HG03342 (cell line): ENCODE results near the gene ANKS6.

Experiments used
- ATAC-seq: cut with Tn5 transposase; IDR thresholded peaks from one replicate; pipeline ENCODE4 v1.9.1; 2021; ENCODE audit warnings: mild to moderate bottlenecking, moderate library complexity; ENCODE audit not compliant: unreplicated experiment

The ANKS6 gene

GRCh38 chr9:98796364-98797101 is at the start of gene ANKS6:
TSS of gene ANKS6 (minus strand) at chr9:98796555. CDS start at chr9:98796491, 64 bp downstream.
- peak; percentile 77 for ATAC-seq

- ATAC-seq, result no peak
These were observed 49.7 kb upstream of the ANKS6 start for GRCh38 chr9:98846081-98846480.

GRCh38 chr9:98842510-98842909 is 46.2 kb upstream of the ANKS6 start:
- no peak for ATAC-seq

- no peak for ATAC-seq
These were observed 43.4 kb upstream of the ANKS6 start for GRCh38 chr9:98839724-98840123.

- no peak for ATAC-seq
These were observed 42.7 kb upstream of the ANKS6 start for GRCh38 chr9:98838868-98839565.

GRCh38 chr9:98838155-98838867 is 42.0 kb upstream of the ANKS6 start:
- ATAC-seq, result no peak

GRCh38 chr9:98837516-98837915 is 41.2 kb upstream of the ANKS6 start:
- ATAC-seq, result no peak

GRCh38 chr9:98836206-98836605 is 39.9 kb upstream of the ANKS6 start:
- no peak for ATAC-seq

- no peak for ATAC-seq
These were observed 38.0 kb upstream of the ANKS6 start for GRCh38 chr9:98834386-98834785.

- ATAC-seq, result no peak
These were observed 37.0 kb upstream of the ANKS6 start for GRCh38 chr9:98833090-98833956.

- no peak for ATAC-seq
These were observed 36.4 kb upstream of the ANKS6 start for GRCh38 chr9:98832768-98833089.

GRCh38 chr9:98831696-98832095 is 35.3 kb upstream of the ANKS6 start:
- ATAC-seq, result no peak

GRCh38 chr9:98830554-98830953 is 34.2 kb upstream of the ANKS6 start:
- ATAC-seq, result no peak

- no peak for ATAC-seq
These were observed 33.4 kb upstream of the ANKS6 start for GRCh38 chr9:98829766-98830165.

- ATAC-seq, result no peak
These were observed 30.4 kb upstream of the ANKS6 start for GRCh38 chr9:98826716-98827115.

- no peak for ATAC-seq
These were observed 29.1 kb upstream of the ANKS6 start for GRCh38 chr9:98825414-98825813.

- no peak for ATAC-seq
These were observed 27.4 kb upstream of the ANKS6 start for GRCh38 chr9:98823666-98824334.

- ATAC-seq, result no peak
These were observed 26.3 kb upstream of the ANKS6 start for GRCh38 chr9:98822661-98823060.

- ATAC-seq, result no peak
These were observed 25.5 kb upstream of the ANKS6 start for GRCh38 chr9:98821831-98822230.

GRCh38 chr9:98819231-98819630 is 22.9 kb upstream of the ANKS6 start:
- no peak for ATAC-seq
